CD1c-positive myeloid dendritic cell (primary cell): ENCODE measurements around the gene TPI1.
A peak's percentile ranks its signal among the peaks of the same experiment; 100 is the strongest.
"Not testable (repeated sequence)": the region's sequence is repeated elsewhere in the genome, so short reads cannot be mapped to it uniquely, and the experiment has no call there.

Source experiments
- DNase-seq: peaks from one replicate; pipeline ENCODE4 v3.0.0-alpha.2; 2016; ENCODE audit errors: extremely low spot score

TPI1 gene

DNA sequence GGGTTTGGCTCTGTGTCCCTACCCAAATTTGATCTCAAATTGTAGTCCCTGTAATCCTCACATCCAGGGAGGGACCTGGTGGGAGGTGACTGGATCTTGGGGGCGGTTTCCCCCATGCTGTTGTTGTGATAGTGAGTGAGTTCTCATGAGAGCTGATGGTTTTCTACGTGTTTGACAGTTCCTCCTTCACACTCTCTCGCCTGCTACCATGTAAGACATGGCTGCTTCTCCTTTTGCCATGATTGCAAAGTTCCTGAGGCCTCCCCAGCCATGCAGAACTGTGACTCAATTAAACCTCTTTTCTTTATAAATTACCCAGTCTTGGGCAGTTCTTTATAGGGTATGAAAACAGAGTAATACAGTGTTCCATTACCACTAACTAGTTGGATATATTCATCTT is 27.0 kb downstream of the TPI1 start:
- peak; percentile 47 for DNase-seq

DNA sequence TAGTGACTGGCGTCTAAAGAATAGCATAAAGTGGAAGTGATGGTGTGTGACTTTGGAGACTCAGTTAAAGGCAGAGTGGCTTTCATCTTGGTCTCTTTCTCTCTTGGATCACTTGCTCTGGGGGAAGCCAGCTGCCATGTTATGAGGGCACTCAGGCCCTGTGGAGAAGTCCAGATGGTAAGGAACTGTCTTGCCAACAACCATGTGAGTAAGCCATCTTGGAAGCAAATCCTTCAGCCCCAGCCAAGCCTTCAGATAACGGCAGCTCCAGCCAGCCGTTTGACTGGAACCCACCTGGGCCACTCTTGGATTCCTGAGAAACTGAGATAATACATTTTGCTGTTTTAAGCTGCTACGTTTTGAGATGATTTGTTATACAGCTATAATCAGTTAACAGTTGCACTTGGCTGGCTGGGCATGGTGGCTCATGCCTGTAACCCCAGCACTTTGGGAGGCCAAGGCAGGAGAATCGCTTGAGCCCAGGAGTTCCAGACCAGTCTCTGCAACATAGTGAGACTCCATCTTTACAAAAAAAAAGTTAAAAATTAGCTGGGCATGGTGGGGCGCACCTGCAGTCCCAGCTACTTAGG is 29.6 kb downstream of the TPI1 start:
- DNase-seq = no peak

DNA sequence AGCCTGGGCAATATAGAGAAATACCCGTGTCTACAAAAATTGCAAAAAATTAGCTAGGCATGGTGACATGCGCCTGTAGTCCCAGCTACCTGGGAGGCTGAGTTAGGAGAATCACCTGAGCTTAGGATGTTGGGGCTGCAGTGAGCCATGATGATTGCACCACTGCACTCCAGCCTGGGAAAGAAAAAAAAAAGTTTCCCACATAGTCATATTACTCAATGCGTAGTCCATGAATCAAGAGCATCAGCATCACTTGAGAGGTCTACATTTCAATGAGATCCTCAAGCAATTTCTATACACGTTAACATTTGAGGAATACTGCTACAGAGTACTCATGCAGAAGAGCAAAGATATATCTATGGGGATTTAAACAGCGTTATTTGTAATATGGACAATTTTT is 32.1 kb downstream of the TPI1 start:
- DNase-seq = peak; percentile 36

DNA sequence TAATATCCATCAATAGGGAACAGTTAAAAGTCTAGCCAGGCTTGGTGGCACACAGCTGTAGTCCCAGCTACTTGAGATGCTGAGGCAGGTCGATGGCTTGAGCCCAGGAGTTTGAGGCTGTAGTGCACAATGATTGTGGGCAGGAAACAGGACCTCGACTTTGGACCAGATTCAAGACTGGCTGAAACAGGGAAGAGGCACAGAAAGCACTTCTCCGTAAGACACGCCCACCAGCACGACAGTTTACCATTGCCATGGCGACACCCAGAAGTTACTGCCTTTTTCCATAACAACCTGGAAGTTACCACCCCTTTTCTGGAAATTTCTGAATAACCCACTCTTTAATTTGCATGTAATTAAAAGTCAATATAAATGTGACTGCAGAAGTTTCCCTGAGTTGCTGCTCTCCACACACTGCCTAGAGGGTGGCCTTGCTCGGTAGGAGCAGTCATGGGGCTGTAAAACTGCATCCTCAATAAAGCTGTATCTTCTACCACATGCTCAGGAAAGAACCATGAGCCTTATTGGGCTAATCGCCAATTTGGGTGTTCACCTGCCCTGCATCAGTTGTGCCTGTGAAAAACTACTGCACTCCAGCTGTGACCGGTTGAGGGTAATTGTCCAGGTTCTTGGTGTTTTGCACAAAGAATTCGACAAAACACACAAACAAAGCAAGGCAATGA is 32.6 kb downstream of the TPI1 start:
- DNase-seq = peak; percentile 93

DNA sequence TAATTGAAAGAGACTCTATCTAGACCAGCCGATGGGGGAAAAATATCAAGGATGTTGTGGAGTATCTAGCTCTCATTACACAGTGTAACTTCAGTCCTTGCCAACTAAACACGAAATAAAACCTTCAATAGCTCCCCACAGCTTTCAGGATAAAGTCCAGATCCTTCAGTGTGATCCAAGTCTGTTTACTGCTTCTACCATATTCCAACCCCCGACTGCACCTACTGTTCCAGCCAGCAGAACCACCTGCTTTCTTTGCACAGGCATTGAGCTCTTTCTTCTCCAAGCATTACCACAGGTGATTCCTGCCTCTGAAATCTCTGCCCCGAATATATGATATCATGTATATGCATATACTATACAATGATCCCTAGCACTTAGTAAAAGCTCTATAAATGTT is 35.1 kb downstream of the TPI1 start:
- no peak for DNase-seq

DNA sequence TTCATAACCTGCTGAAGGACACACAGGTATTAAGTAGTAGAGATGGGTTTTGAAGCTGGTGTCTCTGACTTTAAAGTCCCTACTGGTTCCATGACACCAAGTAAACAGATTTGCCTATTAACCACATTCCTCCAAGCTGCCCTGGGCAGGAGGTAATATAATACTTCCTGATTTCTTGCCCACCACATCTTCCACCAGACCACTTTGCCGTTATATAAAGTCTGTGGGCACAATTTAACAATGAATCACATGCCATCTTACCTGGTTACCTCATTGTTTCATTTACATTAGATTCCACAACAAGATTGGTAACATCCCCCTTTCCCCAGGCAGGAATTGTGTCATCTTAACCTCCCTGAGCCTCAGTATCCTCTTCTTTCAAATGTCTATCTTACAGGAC is 36.4 kb downstream of the TPI1 start:
- DNase-seq = peak; percentile 15

DNA sequence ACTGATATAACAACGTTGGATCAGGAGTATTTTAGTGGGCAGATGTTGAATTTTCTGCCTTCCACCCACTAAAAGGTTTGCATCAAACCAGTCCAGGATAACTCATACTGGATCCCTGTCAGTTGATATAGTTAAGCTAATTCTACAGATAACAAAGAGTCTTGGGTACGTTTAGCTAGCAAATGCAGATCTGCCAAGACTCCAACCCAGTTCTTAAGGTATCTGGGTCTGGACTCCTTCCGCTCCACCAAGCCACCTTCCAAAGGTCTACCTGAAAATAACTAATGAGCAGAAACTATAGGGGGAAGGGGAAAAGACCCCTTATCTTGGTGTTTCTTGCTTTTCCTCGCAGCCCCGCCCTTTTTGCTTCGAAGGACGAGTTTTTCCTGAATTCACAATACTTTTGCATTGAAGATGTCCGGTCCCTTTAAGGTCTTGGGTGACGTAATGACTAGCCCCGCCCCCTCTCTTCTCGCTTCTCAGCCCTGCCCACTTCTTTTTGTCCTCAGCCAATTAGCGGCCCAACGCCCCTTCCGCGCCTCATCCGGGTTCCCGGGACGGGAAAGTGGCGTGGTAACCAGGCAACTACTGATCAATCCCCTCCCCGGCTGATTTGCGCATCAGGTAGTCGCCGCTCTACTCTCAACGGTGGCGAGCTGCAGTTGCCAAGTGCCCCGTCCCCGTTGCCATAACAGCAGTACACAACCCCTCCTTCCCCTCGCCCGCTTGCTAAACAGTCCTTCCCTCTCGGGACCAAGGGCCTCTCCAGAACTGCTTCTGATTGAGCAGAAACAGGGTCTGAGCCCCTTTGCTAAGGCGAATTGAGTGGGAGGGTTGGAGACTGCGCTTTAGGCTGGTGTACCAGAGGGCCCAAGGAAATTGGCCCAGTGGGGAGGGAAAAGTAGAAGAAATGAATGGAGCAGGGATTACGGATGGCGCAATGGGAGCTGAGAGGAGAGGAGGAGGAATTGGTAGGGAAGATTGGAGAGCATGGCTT is 37.2 kb downstream of the TPI1 start, which contains the start of gene LRRC23:
TSS of gene LRRC23 (plus strand) at position 543 of the 997 bp plus-strand sequence. CDS start 812 bp downstream, outside the sequence.
- peak; percentile 98 for DNase-seq

DNA sequence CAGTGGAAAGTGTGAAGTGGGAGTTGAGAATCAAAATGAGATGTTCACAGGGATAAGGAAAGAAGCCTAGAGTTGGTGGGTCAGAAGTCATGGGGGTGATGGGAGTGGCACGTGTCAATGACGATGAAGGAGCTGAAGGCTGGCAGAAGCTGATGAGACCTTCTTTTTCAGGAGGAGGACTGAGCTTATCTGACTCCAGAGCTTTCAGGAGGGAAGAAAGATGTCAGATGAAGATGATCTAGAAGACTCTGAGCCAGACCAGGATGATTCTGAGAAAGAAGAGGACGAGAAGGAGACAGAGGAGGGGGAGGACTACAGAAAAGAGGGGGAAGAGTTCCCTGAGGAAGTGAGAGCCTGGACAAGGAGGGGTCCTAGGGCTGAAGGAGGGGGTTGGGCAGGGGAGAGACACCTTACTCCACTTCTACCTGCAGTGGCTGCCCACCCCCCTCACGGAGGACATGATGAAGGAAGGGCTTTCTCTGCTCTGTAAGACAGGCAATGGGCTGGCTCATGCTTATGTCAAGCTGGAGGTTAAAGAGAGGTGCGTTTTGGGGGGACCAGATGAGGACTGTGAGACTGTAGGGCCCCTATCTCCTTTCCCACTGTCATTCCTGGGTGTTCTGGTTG is 38.2 kb downstream of the TPI1 start:
- DNase-seq = no peak

DNA sequence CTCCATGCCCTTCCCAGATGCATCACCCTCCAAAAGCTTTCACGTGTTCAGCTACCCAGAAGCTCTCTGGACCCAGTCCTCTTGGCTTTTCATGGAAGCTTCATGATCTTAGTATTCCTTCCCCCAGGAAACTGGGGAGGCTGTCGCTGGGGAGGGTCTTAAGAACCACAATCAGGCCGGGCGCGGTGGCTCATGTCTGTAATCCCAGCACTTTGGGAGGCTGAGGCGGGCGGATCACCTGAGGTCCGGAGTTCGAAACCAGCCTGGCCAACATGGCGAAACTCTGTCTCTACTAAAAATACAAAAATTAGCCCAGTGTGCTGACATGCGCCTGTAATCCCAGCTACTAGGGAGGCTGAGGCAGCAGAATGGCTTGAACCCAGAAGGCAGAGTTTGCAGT is 40.8 kb downstream of the TPI1 start:
- not testable (repeated sequence) for DNase-seq

DNA sequence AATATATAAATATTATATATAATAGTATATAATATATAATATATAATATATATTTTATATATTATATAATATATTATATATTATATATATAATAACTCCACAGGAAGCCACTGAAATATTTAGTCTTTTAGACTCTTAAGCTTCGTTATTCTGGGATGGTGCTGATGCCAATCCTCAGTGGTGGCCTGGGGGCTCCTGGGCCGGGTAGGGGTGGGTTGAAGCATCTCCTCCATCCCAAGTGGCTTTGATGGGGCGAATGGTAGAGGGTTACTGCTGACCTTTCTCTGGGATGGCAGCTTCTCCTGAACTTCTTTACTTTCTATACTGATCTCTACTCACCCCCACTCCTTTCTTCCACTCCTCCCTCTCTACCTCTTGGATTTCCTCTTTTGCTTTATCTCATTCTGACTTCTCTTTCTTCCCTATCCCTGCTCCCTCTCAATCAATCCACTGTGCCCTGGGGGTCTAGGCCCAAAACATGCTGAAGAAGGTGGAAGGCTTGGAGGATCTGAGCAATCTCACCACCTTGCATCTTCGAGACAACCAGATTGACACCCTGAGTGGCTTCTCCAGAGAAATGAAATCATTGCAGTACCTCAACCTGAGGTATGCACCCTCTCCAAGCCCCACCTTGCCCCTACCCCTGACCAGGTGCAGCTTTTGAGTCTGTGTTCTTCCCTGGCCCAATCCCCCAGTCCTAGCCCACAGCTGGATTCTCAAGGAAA is 42.3 kb downstream of the TPI1 start:
- no peak for DNase-seq

DNA sequence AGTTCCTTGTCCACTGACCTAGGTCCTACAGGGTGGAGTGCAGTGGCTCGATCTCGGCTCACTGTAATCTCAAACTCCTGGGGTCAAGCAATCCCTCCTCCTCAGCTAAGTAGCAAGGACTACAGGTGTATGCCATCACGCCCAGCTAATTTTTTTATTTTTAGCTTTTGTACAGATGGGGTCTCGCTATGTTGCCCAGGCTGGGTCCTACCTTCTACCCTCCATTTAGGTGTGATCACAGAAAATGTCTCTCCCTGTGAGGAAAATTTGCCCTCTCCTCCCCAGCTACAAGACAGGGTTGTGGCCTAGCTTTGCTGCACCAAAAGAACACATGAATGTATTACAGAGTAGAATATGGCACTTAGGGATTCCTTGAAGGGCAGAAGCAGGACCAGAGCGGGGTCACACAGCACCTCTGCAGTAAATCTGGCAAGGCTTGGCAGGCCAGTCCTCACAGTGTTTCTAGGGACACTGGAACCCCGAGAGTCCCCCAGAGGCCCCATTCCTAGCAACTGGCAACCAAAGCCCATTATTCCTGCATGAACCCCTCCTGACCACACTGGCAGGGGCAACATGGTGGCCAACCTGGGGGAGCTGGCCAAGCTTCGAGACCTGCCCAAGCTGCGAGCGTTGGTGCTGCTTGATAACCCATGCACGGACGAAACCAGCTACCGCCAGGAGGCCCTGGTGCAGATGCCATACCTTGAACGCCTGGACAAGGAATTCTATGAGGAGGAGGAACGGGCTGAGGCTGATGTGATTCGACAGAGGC is 45.0 kb downstream of the TPI1 start:
- DNase-seq = no peak

DNA sequence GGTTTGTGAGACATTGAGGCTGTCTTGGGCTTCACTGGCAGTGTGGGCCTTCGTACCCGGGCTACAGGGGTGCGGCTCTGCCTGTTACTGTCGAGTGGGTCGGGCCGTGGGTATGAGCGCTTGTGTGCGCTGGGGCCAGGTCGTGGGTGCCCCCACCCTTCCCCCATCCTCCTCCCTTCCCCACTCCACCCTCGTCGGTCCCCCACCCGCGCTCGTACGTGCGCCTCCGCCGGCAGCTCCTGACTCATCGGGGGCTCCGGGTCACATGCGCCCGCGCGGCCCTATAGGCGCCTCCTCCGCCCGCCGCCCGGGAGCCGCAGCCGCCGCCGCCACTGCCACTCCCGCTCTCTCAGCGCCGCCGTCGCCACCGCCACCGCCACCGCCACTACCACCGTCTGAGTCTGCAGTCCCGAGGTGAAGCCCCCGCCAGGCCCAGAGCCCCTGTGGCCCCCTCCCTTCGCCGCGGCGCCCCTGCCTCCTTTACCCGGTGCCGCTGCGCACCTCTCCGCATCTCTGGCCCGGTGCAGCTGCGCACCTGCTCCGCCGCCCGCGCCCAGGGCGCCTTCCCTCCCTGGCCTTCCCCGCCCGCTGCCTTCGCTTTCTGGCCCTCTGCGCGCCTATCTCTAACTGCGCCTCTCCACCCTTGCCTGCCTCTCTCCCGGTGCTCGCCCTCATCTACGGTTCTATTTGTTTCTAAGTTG is 47.1 kb downstream of the TPI1 start, which contains the start of gene ENO2:
TSS of gene ENO2 (plus strand) at position 335 of the 701 bp plus-strand sequence. CDS start 1,253 bp downstream, outside the sequence.
- DNase-seq = peak; percentile 77

DNA sequence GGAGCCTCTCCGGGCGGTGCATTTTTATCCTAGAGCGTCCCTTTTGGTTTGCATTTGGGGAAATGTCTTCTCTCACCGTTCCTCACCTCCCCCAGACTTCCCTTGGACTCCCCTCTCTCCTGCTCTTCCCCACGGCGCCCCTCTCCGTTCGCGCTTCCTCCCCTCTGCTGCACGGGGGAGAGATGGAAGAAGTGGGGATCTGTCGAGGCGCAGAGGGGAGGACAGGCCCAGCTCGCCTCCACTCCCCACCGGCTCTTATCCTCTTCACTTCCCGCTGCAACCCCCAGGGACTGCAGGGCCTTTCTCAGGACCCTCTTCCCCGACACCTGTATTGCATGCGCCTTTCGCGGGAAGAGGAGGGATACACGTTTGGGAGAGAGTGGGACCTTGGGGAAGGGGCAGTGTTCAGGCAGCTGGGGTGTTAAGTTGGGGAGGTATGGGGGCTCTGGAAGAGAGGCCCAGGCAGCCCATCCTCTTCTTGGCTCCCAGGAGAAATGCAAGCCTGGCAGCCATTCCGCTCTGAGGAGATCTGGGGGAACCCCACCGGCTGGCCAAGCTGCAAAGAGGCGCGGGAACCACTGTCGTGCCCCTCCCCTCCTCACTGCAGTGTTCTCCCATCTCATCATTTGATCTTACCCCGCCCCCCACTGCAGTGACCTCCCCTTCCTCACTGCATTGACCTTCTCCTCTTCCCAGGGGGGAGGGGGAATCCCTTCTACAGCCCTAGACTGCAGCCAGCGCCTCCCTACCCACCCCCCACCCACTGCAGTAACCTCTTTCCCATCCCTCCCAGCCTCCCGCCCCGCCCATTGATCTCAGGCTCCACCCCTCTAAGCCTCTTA is 47.8 kb downstream of the TPI1 start:
- no peak for DNase-seq

DNA sequence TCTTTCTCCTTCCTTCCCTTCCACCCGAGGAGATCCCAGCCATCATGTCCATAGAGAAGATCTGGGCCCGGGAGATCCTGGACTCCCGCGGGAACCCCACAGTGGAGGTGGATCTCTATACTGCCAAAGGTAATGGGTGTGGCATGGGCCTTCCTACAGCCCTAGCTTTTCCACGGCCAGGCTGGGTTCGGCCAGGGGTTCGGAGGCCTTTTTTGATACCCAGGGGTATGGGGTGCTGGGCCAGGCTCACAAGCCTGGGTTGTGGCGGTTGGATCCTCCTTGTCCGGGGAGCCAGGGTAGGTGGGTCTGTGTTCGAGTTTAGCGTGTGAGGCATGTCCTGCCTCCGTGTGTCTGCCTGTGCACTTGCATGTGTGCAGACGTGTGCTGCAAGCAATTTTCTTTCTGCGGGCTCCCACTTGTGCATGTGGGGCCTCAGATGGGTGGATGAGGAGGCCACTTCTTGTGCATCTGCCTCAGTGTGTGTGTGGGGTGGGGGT is 48.5 kb downstream of the TPI1 start:
- DNase-seq = no peak

DNA sequence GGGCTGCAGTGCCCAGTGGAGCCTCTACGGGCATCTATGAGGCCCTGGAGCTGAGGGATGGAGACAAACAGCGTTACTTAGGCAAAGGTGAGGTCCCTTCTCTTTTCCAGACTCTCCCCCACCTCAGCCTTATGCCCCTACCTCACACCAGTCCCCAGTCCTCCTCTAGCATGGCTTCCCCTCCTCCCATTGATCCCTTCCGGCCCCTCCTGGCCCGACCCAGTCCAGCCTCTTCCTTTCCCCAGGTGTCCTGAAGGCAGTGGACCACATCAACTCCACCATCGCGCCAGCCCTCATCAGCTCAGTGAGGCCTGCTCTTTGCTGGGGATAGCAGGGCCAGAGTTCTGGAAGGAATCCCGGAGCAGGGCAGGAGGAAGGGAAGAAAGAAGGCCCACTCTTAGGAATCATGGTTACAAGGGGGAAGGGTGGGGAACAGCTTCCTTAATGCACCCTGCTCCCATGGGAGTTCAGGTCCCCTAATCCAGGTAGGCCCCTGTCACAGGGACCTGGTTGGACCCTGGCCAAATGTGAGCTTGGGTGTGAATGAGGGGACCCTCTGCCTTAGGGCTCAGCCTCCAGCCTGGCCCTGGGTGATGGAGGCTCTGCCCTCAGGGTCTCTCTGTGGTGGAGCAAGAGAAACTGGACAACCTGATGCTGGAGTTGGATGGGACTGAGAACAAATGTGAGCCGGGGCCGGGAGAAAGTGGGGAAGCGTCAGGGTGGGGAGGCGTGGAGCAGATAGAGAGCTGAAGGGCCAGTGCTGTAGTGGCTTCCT is 49.3 kb downstream of the TPI1 start:
- DNase-seq = no peak

DNA sequence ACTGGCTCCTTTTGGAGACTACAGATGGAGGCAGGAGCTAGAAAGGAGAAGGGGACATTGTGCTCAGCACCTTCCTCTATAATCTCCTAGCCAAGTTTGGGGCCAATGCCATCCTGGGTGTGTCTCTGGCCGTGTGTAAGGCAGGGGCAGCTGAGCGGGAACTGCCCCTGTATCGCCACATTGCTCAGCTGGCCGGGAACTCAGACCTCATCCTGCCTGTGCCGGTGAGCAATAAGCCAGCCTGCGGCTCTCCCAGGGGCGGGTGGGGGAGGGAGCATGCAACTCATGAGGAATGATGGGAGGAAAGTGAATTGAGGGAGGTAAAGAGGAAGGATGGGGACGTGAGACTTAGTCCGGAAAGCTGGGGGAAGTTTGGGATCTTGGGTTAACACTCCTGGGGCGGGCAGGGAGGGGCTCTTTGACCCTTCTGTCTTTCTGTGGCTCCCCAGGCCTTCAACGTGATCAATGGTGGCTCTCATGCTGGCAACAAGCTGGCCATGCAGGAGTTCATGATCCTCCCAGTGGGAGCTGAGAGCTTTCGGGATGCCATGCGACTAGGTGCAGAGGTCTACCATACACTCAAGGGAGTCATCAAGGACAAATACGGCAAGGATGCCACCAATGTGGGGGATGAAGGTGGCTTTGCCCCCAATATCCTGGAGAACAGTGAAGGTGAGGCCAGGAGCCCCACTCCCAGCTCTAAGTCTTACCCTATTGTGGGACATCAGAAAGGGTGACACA is 50.3 kb downstream of the TPI1 start:
- no peak for DNase-seq

DNA sequence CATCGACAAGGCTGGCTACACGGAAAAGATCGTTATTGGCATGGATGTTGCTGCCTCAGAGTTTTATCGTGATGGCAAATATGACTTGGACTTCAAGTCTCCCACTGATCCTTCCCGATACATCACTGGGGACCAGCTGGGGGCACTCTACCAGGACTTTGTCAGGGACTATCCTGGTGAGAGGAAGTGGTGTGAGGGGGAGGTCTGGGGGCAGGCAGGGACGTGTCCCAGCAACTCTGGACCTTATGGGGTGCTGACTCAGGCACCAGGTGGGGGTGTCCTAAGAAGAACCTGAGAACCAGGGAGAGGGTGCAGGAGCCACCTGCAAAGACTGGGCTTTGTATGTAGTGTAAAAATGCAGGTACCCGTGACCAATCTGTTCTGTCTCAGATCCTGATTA is 52.3 kb downstream of the TPI1 start:
- DNase-seq = no peak
